DOHH2 (cell line): Measurements from ENCODE around the gene CDK5R1.

Experiments used
- CTCF ChIP-seq: fragments of 200-600 bp; sonication (generic); IDR thresholded peaks from one replicate; pipeline ENCODE4 v1.5.1; 2014; ENCODE audit warnings: antibody characterized with exemption, mild to moderate bottlenecking, low read depth, low read length; ENCODE audit not compliant: poor library complexity, severe bottlenecking
- EZH2phosphoT487 ChIP-seq: fragments of 200-600 bp; sonication (generic); IDR thresholded peaks from 2 replicates; pipeline ENCODE4 v1.6.1; 2017; ENCODE audit warnings: borderline replicate concordance, mild to moderate bottlenecking, antibody characterized with exemption, low read length, moderate library complexity, mixed read lengths

DNA sequence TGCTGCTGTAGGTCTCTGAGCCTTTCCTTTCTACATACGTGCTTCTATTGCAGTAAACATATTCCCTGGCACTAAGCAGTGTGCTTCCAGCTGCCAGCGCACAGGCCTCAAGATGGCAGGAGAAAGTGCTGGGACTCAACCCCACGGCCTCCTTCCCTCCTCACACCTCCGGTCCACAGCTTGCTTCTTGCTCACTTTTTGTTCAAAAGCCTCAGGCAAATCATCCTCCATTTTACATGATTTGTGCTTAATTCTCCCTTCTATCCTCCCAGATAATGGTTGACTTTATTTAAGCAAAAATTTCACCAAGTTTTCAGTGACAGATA lies 5.4 kb downstream of the CDK5R1 start:
- no peak for TF ChIP-seq CTCF
- no peak for TF ChIP-seq EZH2phosphoT487
